ENCODE results near the gene RAD9A.

Gene RAD9A

GRCh38 chr11:67391304-67392182 lies at the start of gene RAD9A:
RAD9A (plus strand) TSS chr11:67391986; CDS start chr11:67392045, 59 bp downstream.
- in situ Hi-C loops (cut with HindIII; ENCODE audit: low sequenced_read_pairs), result no loop called here

GRCh38 chr11:67344264-67344663 lies 47.5 kb upstream of the RAD9A start:
- in situ Hi-C loops (cut with HindIII; ENCODE audit: low sequenced_read_pairs), result loop anchor here (25.0 kb wide), 2 partner anchors 107 to 207 kb away; no protein-coding TSS in a partner anchor

GRCh38 chr11:67345247-67345919 lies 46.4 kb upstream of the RAD9A start:
- in situ Hi-C loops (cut with HindIII; ENCODE audit: low sequenced_read_pairs), result loop anchor here (25.0 kb wide), 2 partner anchors 108 to 208 kb away; no protein-coding TSS in a partner anchor

GRCh38 chr11:67345920-67346819 lies 45.6 kb upstream of the RAD9A start:
- in situ Hi-C loops (cut with HindIII; ENCODE audit: low sequenced_read_pairs), result loop anchor here (25.0 kb wide), 2 partner anchors 109 to 209 kb away; no protein-coding TSS in a partner anchor

- in situ Hi-C loops (cut with HindIII; ENCODE audit: low sequenced_read_pairs), result loop anchor here (25.0 kb wide), 2 partner anchors 111 to 211 kb away; no protein-coding TSS in a partner anchor
Observed at GRCh38 chr11:67347964-67348749, 43.6 kb upstream of the RAD9A start.

- in situ Hi-C loops (cut with HindIII; ENCODE audit: low sequenced_read_pairs), result loop anchor here (25.0 kb wide), 2 partner anchors 112 to 212 kb away; no protein-coding TSS in a partner anchor
Observed at GRCh38 chr11:67349036-67349435, 42.8 kb upstream of the RAD9A start.

- in situ Hi-C loops (cut with HindIII; ENCODE audit: low sequenced_read_pairs), result loop anchor here (25.0 kb wide), 2 partner anchors 112 to 212 kb away; no protein-coding TSS in a partner anchor
Observed at GRCh38 chr11:67349457-67349856, 42.3 kb upstream of the RAD9A start.

GRCh38 chr11:67349928-67350465 lies 41.8 kb upstream of the RAD9A start:
- in situ Hi-C loops (cut with HindIII; ENCODE audit: low sequenced_read_pairs), result loop anchor here (25.0 kb wide), 2 partner anchors 113 to 213 kb away; no protein-coding TSS in a partner anchor

- in situ Hi-C loops (cut with HindIII; ENCODE audit: low sequenced_read_pairs), result no loop called here
Observed at GRCh38 chr11:67351275-67352005, 40.3 kb upstream of the RAD9A start.

GRCh38 chr11:67352546-67353316 lies 39.1 kb upstream of the RAD9A start:
- in situ Hi-C loops (cut with HindIII; ENCODE audit: low sequenced_read_pairs), result no loop called here

GRCh38 chr11:67353317-67354074 lies 38.3 kb upstream of the RAD9A start, which contains the start of gene POLD4:
POLD4 (minus strand) TSS chr11:67353546; CDS start chr11:67353399, 147 bp downstream.
- in situ Hi-C loops (cut with HindIII; ENCODE audit: low sequenced_read_pairs), result no loop called here

GRCh38 chr11:67354075-67355022 lies 37.4 kb upstream of the RAD9A start:
- in situ Hi-C loops (cut with HindIII; ENCODE audit: low sequenced_read_pairs), result no loop called here

GRCh38 chr11:67355023-67355793 lies 36.6 kb upstream of the RAD9A start:
- in situ Hi-C loops (cut with HindIII; ENCODE audit: low sequenced_read_pairs), result no loop called here

- in situ Hi-C loops (cut with HindIII; ENCODE audit: low sequenced_read_pairs), result no loop called here
Observed at GRCh38 chr11:67355794-67356386, 35.9 kb upstream of the RAD9A start.

GRCh38 chr11:67356387-67356863 lies 35.4 kb upstream of the RAD9A start:
- in situ Hi-C loops (cut with HindIII; ENCODE audit: low sequenced_read_pairs), result no loop called here
